OCI-LY1 (cell line): ENCODE data around the gene YBEY.

Experiments
- H2AFZ ChIP-seq: fragments of 200-600 bp; sonication (generic), shearing (Covaris generic); 2 replicates; pipeline ENCODE4 v1.6.0; 2014; ENCODE audit warnings: antibody characterized with exemption, mild to moderate bottlenecking, low read length
- H3F3A ChIP-seq: fragments of 200-600 bp; sonication (generic), shearing (Covaris generic); 2 replicates; pipeline ENCODE4 v1.6.0; 2014; ENCODE audit warnings: mild to moderate bottlenecking, antibody characterized with exemption, low read length, moderate library complexity; ENCODE audit not compliant: insufficient read depth
- H3K27ac ChIP-seq: fragments of 200-600 bp; sonication (generic); 2 replicates; pipeline ENCODE4 v1.5.1; 2014; ENCODE audit warnings: low read length, mixed run types, mild to moderate bottlenecking, low read depth; ENCODE audit not compliant: poor library complexity, severe bottlenecking
- H3K27me3 ChIP-seq: fragments of 200-600 bp; sonication (generic); 2 replicates; pipeline ENCODE4 v1.6.0; 2014; ENCODE audit warnings: antibody characterized with exemption, mild to moderate bottlenecking, low read length, moderate library complexity; ENCODE audit not compliant: insufficient read depth
- H3K36me3 ChIP-seq: fragments of 200-600 bp; sonication (generic); 2 replicates; pipeline ENCODE4 v1.6.1; 2014; ENCODE audit warnings: mild to moderate bottlenecking, antibody characterized with exemption, low read length, moderate library complexity, mixed read lengths; ENCODE audit not compliant: insufficient read depth
- H3K4me1 ChIP-seq: fragments of 200-600 bp; sonication (generic); 2 replicates; pipeline ENCODE4 v1.5.1; 2014; ENCODE audit warnings: mild to moderate bottlenecking, low read length, moderate library complexity; ENCODE audit not compliant: insufficient read depth, severe bottlenecking
- H3K4me2 ChIP-seq: fragments of 200-600 bp; sonication (generic), shearing (Covaris generic); 2 replicates; pipeline ENCODE4 v1.6.1; 2014; ENCODE audit warnings: low read length
- H3K4me3 ChIP-seq: fragments of 200-600 bp; sonication (generic); 2 replicates; pipeline ENCODE4 v1.5.1; 2014; ENCODE audit warnings: low read length, low read depth, mild to moderate bottlenecking, mixed read lengths; ENCODE audit not compliant: poor library complexity, severe bottlenecking
- H3K79me2 ChIP-seq: fragments of 200-600 bp; shearing (Covaris generic); 2 replicates; pipeline ENCODE4 v1.6.1; 2016; ENCODE audit warnings: mixed run types, low read length, mixed read lengths; ENCODE audit not compliant: insufficient read depth
- H3K9ac ChIP-seq: fragments of 200-600 bp; sonication (generic), shearing (Covaris generic); 2 replicates; pipeline ENCODE4 v1.6.1; 2014; ENCODE audit warnings: mild to moderate bottlenecking, low read length, mixed read lengths
- H3K9me2 ChIP-seq: fragments of 200-600 bp; sonication (generic), shearing (Covaris generic); 2 replicates; pipeline ENCODE4 v1.6.1; 2014; ENCODE audit warnings: low read depth, mild to moderate bottlenecking, low read length, mixed read lengths
- H3K9me3 ChIP-seq: fragments of 200-600 bp; shearing (Covaris generic); 2 replicates; pipeline ENCODE4 v1.6.1; 2014; ENCODE audit warnings: low read length, mixed read lengths
- H4K20me1 ChIP-seq: fragments of 200-600 bp; sonication (generic), shearing (Covaris generic); 2 replicates; pipeline ENCODE4 v1.6.0; 2016; ENCODE audit warnings: mild to moderate bottlenecking, low read length; ENCODE audit not compliant: insufficient read depth
- EZH2 ChIP-seq: fragments of 200-600 bp; sonication (generic), shearing (Covaris generic); IDR thresholded peaks from 2 replicates; pipeline ENCODE4 v1.8.0; 2017; ENCODE audit warnings: borderline replicate concordance, mixed run types, mild to moderate bottlenecking, antibody characterized with exemption, low read length, moderate library complexity, mixed read lengths
- TF ChIP-seq, protein P1 (sequence below): fragments of 200-600 bp; sonication (generic), shearing (Covaris generic); IDR thresholded peaks from 2 replicates; pipeline ENCODE4 v1.5.1; 2017; ENCODE audit warnings: mild to moderate bottlenecking, antibody characterized with exemption, low read length, moderate library complexity, mixed read lengths

YBEY gene

DNA sequence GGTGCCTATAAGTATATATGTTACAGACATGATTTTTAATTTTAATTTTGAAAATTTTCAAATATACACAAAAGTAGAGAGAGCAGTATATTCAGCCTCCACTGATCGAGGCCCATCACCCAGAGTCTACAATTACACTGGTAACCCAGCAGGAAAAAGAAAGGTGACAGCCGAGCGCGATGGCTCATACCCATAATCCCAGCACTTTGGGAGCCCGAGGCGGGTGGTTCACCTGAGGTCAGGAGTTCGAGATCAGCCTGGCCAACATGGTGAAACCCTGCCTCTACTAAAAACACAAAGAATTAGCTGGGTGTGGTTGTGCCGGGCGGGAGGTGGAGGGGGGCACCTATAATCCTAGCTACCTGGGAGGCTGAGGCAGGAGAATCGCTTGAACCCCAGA lies 1.4 kb downstream of the YBEY start:
- Histone ChIP-seq H3K9me2 (no peaks in the 10 kb centered on the region), H3K27ac (peak overlapping the region; percentile 77), H3K4me1 (peaks cover 46% of the 10 kb centered on the region), H4K20me1 (no peaks in the 10 kb centered on the region), H3K36me3 (peaks cover 30% of the 10 kb centered on the region), H2AFZ (no peak overlapping the region), H3F3A (no peaks in the 10 kb centered on the region; the same call in 1 of the 2 replicates), H3K79me2 (peaks cover 24% of the 10 kb centered on the region), H3K9me3 (no peaks in the 10 kb centered on the region), H3K4me3 (peak overlapping the region; percentile 94), H3K4me2 (peak overlapping the region; percentile 93; the same call in 1 of the 2 replicates), H3K9ac (no peak overlapping the region; the same call in 1 of the 2 replicates), H3K27me3 (no peaks in the 10 kb centered on the region)
- TF ChIP-seq, protein P1, sequence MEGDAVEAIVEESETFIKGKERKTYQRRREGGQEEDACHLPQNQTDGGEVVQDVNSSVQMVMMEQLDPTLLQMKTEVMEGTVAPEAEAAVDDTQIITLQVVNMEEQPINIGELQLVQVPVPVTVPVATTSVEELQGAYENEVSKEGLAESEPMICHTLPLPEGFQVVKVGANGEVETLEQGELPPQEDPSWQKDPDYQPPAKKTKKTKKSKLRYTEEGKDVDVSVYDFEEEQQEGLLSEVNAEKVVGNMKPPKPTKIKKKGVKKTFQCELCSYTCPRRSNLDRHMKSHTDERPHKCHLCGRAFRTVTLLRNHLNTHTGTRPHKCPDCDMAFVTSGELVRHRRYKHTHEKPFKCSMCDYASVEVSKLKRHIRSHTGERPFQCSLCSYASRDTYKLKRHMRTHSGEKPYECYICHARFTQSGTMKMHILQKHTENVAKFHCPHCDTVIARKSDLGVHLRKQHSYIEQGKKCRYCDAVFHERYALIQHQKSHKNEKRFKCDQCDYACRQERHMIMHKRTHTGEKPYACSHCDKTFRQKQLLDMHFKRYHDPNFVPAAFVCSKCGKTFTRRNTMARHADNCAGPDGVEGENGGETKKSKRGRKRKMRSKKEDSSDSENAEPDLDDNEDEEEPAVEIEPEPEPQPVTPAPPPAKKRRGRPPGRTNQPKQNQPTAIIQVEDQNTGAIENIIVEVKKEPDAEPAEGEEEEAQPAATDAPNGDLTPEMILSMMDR = no peak
- no peak for TF ChIP-seq EZH2

DNA sequence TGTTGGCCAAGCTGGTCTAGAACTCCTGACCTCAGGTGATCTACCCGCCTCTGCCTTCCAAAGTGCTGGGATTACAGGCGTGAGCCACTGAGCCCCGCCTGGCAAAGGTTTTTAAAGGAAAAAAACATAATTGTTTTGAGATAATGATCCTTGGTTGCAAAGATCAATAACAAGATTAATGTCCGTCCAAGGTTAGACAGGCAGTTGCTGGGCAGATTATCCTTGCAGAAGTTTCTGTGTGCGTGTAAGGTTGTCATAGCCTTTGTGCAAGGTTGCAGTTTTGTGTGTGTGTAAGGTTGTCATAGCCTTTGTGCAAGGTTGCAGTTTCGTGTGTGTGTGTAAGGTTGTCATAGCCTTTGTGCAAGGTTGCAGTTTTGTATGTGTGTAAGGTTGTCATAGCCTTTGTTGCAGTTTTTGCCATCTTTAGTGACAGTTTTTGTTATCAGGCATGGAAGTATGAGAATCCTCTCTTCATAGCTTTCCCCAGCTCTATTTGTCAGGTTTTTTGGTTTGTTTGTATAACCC lies 3.6 kb downstream of the YBEY start:
- no peak overlapping the region for H3K27ac ChIP-seq

DNA sequence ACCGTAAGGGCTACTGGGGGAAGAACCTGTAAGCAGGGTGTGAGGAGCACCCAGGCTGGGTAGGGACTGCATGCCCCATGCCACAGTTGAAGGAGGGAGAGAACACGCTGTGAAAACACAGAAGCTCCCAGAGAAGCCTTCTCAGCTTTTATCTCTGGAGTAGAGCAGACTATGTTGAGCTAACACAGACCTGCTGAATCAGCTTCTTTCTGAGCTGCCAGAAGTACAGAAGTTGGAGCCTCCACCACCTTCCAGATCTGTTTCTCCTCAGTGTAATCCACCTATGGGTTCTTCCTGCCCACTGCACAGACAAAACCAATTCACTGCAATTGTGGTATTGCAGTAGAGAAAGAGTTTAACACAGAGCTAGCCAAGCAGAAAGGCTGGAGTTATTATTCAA lies 5.4 kb downstream of the YBEY start:
- peaks cover 31% of the 10 kb centered on the region for H3K4me1 ChIP-seq
- H3K79me2 ChIP-seq = no peaks in the 10 kb centered on the region; the same call in 1 of the 2 replicates
- H3K9me2 ChIP-seq = no peaks in the 10 kb centered on the region
- H3K27ac ChIP-seq = no peak overlapping the region
- no peaks in the 10 kb centered on the region; the same call in 1 of the 2 replicates for H3F3A ChIP-seq
- no peaks in the 10 kb centered on the region for H4K20me1 ChIP-seq
- H3K9ac ChIP-seq = no peak overlapping the region
- H3K9me3 ChIP-seq = no peaks in the 10 kb centered on the region
- H3K4me3 ChIP-seq = no peak overlapping the region
- no peak overlapping the region for H2AFZ ChIP-seq
- TF ChIP-seq EZH2 = no peak
- TF ChIP-seq, protein P1 = no peak
- no peaks in the 10 kb centered on the region for H3K27me3 ChIP-seq
- H3K4me2 ChIP-seq = no peak overlapping the region
- peaks cover 15% of the 10 kb centered on the region for H3K36me3 ChIP-seq

More for the DNA sequence above, 3.6 kb downstream of the YBEY start:
- Histone ChIP-seq H3K36me3 (peaks cover 15% of the 10 kb centered on the region), H3K4me1 (peaks cover 26% of the 10 kb centered on the region), H3K27me3 (no peaks in the 10 kb centered on the region), H3K9me2 (no peaks in the 10 kb centered on the region), H3K9ac (no peak overlapping the region), H3K4me2 (peak overlapping the region; percentile 36; the same call in 1 of the 2 replicates), H3K9me3 (no peaks in the 10 kb centered on the region), H3F3A (no peaks in the 10 kb centered on the region; the same call in 1 of the 2 replicates), H3K79me2 (peaks cover 9% of the 10 kb centered on the region), H2AFZ (no peak overlapping the region), H3K4me3 (no peak overlapping the region), H4K20me1 (no peaks in the 10 kb centered on the region)
- TF ChIP-seq, protein P1 = no peak
- TF ChIP-seq EZH2 = no peak
